Suprapubic skin (tissue), 3 donors: ENCODE data around the gene SSBP1.

ENCODE experiments used
- POLR2AphosphoS5 ChIP-seq, 3 donors: sonication (generic); formaldehyde crosslinking; IDR thresholded peaks; one replicate each; pipeline ENCODE4 v1.6.1; 2017; ENCODE audit warnings: antibody characterized with exemption in 3 of 3
- TF ChIP-seq, protein P1 (sequence below), 2 donors: fragments of 200-600 bp in 1 of 2; fragments of 450-650 bp in 1 of 2; sonication (generic) in 1 of 2; IDR thresholded peaks; one replicate each; pipeline ENCODE4 v1.5.1; 2016 to 2019; ENCODE audit warnings: antibody characterized with exemption in 2 of 2, mild to moderate bottlenecking in 1 of 2, moderate library complexity in 1 of 2

DNA sequence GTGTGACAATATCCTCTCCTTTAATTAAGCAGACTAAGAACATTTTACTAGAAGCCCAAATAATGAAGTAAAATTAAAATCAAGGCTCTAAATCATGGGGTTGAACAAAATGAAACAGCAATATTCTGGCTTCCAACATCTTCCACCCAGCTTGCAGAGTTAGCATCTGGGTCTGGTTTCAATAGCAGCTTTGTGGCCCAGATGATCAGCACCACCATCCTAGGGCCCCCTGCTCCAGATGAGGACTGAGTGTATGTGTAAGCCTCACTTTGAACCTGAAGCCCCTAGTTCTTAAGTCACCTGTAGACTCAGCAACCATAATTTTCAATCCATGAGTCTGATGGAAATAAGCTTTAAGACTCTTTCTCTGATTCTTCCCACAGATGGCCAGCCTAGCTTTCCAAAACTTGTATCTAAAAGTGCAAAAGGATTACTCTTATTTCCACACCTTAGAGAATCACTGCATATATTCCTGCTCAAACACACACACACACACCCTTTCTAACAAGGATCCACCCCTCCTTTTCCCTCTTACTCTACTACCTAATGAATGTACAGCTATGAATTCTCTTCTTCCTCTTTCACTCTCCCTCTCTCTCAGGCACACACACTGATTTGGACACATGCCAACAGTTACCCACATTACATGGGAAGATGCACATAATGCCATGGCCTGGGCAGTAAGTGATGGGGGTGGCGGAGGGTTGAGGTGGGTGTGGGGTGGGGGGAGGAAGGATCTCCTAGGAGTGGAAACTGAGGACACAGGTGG lies 39.7 kb upstream of the SSBP1 start:
- TF ChIP-seq, protein P1, sequence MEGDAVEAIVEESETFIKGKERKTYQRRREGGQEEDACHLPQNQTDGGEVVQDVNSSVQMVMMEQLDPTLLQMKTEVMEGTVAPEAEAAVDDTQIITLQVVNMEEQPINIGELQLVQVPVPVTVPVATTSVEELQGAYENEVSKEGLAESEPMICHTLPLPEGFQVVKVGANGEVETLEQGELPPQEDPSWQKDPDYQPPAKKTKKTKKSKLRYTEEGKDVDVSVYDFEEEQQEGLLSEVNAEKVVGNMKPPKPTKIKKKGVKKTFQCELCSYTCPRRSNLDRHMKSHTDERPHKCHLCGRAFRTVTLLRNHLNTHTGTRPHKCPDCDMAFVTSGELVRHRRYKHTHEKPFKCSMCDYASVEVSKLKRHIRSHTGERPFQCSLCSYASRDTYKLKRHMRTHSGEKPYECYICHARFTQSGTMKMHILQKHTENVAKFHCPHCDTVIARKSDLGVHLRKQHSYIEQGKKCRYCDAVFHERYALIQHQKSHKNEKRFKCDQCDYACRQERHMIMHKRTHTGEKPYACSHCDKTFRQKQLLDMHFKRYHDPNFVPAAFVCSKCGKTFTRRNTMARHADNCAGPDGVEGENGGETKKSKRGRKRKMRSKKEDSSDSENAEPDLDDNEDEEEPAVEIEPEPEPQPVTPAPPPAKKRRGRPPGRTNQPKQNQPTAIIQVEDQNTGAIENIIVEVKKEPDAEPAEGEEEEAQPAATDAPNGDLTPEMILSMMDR (IDR thresholded peaks at IDR 0.05) = no peak
- TF ChIP-seq POLR2AphosphoS5 (IDR thresholded peaks at IDR 0.05) = no peak
